ENCODE data around the gene CDC42EP1. TPM values are rescaled to one million over a fixed set of nuclear protein-coding genes. Genes with fewer than 3 reads are reported as not detected.
"Not testable (repeated sequence)": the region's sequence is repeated elsewhere in the genome, so short reads cannot be mapped to it uniquely, and the experiment has no call there.

Gene CDC42EP1
- total and polyA plus RNA-seq, 12 donors: 10.6 to 48.3 (median 16.2) TPM

GRCh38 chr22:37525073-37525745 is 35.1 kb upstream of the CDC42EP1 start:
- no peaks in the 10 kb centered on the region for H3K36me3 ChIP-seq
- H3K27ac ChIP-seq: peak overlapping the region in 1 of 10 donors; percentile 53
- DNase-seq (no peak), ATAC-seq (peak in 4 of 8 donors; percentile 46 to 80 (median 72))
- H3K27me3 ChIP-seq: peaks cover 0 to 32% (median under 1%) of the 10 kb centered on the region in 7 donors
- H3K9me3 ChIP-seq: no peaks in the 10 kb centered on the region
- TF ChIP-seq CTCF (IDR thresholded peaks at IDR 0.05): no peak
- H3K4me3 ChIP-seq: no peak overlapping the region
- peaks cover 0 to 22% (median 12%) of the 10 kb centered on the region in 9 donors for H3K4me1 ChIP-seq
- intact Hi-C loops (cut with DNase I): no loop called here
- WGBS, 2 donors: 61 to 62% methylated on average over 10 of the region's 10 CpGs

- TF ChIP-seq CTCF (IDR thresholded peaks at IDR 0.05): no peak
- intact Hi-C loops (cut with DNase I): no loop called here
- H3K27ac ChIP-seq: no peak overlapping the region
- H3K4me3 ChIP-seq: no peak overlapping the region
- no peaks in the 10 kb centered on the region for H3K36me3 ChIP-seq
- ATAC-seq (no peak), DNase-seq (no peak)
- H3K4me1 ChIP-seq: peaks cover 0 to 17% (median 7%) of the 10 kb centered on the region in 9 donors
- H3K27me3 ChIP-seq: peaks cover 0 to 26% (median 0%) of the 10 kb centered on the region in 7 donors
- H3K9me3 ChIP-seq: no peaks in the 10 kb centered on the region
- 80 to 81% methylated on average over 7 of the region's 7 CpGs for WGBS, 2 donors
Observed at GRCh38 chr22:37525746-37526350, 34.4 kb upstream of the CDC42EP1 start.

GRCh38 chr22:37526376-37526775 is 33.9 kb upstream of the CDC42EP1 start:
- ATAC-seq (peak in 2 of 8 donors; percentile 7 to 19), DNase-seq (no peak)
- TF ChIP-seq CTCF (IDR thresholded peaks at IDR 0.05): no peak
- intact Hi-C loops (cut with DNase I): no loop called here
- Histone ChIP-seq H3K4me3 (no peak overlapping the region), H3K36me3 (no peaks in the 10 kb centered on the region), H3K27me3 (peaks cover 0 to 21% (median 0%) of the 10 kb centered on the region in 7 donors), H3K27ac (no peak overlapping the region), H3K4me1 (peaks cover 0 to 16% (median 1%) of the 10 kb centered on the region in 9 donors), H3K9me3 (no peaks in the 10 kb centered on the region)
- WGBS, 2 donors: 77 to 83% methylated on average over 12 of the region's 12 CpGs

- peaks cover 0 to 16% (median 0%) of the 10 kb centered on the region in 9 donors for H3K4me1 ChIP-seq
- DNase-seq; intact Hi-C loops (cut with DNase I); H3K27ac ChIP-seq; ATAC-seq; H3K36me3 ChIP-seq; H3K9me3 ChIP-seq; H3K4me3 ChIP-seq: not testable (repeated sequence)
- 96% methylated on average over 9 of the region's 9 CpGs for WGBS, 2 donors
- H3K27me3 ChIP-seq: peaks cover 0 to 13% (median 0%) of the 10 kb centered on the region in 7 donors
Observed at GRCh38 chr22:37527081-37527752, 33.1 kb upstream of the CDC42EP1 start.

- H3K4me1 ChIP-seq: peaks cover 0 to 16% (median 0%) of the 10 kb centered on the region in 9 donors
- H3K9me3 ChIP-seq; intact Hi-C loops (cut with DNase I); H3K4me3 ChIP-seq; ATAC-seq; H3K36me3 ChIP-seq; H3K27ac ChIP-seq; DNase-seq: not testable (repeated sequence)
- H3K27me3 ChIP-seq: peaks cover 0 to 12% (median 0%) of the 10 kb centered on the region in 7 donors
- 95 to 99% methylated on average over 9 of the region's 9 CpGs for WGBS, 2 donors
Observed at GRCh38 chr22:37527952-37528351, 32.3 kb upstream of the CDC42EP1 start.

Measured in heart right ventricle (tissue), 16 donors.